Tibial nerve (tissue), 4 donors: ENCODE data around the gene TIMM13. TPM values are rescaled to one million over a fixed set of nuclear protein-coding genes. Genes with fewer than 3 reads are reported as not detected.
A peak's percentile ranks its signal among the peaks of the same experiment; 100 is the strongest.

Experiments used
- DNase-seq, 2 donors: peaks; one replicate each; pipeline ENCODE4 v3.0.0-alpha.2; 2019; ENCODE audit warnings: low spot score in 2 of 2
- H3K27ac ChIP-seq, 4 donors: fragments of 200-600 bp; sonication (generic) in 3 of 4; one replicate each; pipeline ENCODE4 v1.5.1; 2017 to 2019; ENCODE audit warnings: mild to moderate bottlenecking in 1 of 4
- H3K27me3 ChIP-seq, 2 donors: fragments of 200-600 bp; sonication (generic) in 1 of 2; one replicate each; pipeline versions ENCODE4 v1.5.1 to v1.6.0; 2017 to 2019
- H3K36me3 ChIP-seq, 3 donors: fragments of 200-600 bp; sonication (generic); one replicate each; pipeline ENCODE4 v1.5.1; 2018 to 2019
- H3K4me1 ChIP-seq, 4 donors: fragments of 200-600 bp; sonication (generic) in 3 of 4; one replicate each; pipeline ENCODE4 v1.5.1; 2017 to 2019
- H3K4me3 ChIP-seq, 4 donors: fragments of 200-600 bp; sonication (generic) in 3 of 4; one replicate each; pipeline ENCODE4 v1.5.1; 2017 to 2019; ENCODE audit warnings: mild to moderate bottlenecking in 1 of 4, moderate library complexity in 1 of 4
- H3K9me3 ChIP-seq, 4 donors: fragments of 200-600 bp; sonication (generic) in 3 of 4; one replicate each; pipeline ENCODE4 v1.5.1; 2017 to 2019
- CTCF ChIP-seq, 5 experiments: fragments of 200-600 bp in 3 of 5; fragments of 450-650 bp in 2 of 5; sonication (generic) in 3 of 5; IDR thresholded peaks; one replicate each; pipeline ENCODE4 v1.5.1; 2016 to 2019; ENCODE audit warnings: antibody characterized with exemption in 5 of 5, mild to moderate bottlenecking in 3 of 5, moderate library complexity in 2 of 5
- EP300 ChIP-seq, 2 donors: sonication (generic); formaldehyde crosslinking; IDR thresholded peaks; one replicate each; pipeline ENCODE4 v1.6.1; 2017; ENCODE audit warnings: antibody characterized with exemption in 2 of 2, mild to moderate bottlenecking in 1 of 2
- POLR2A ChIP-seq, 2 donors: fragments of 450-650 bp; IDR thresholded peaks; one replicate each; pipeline ENCODE4 v1.6.1; 2017; ENCODE audit warnings: antibody characterized with exemption in 2 of 2, mild to moderate bottlenecking in 2 of 2, moderate library complexity in 2 of 2
- whole genome bisulfite sequencing, 2 donors: methylation state at CpG; one replicate each; pipeline ENCODE4 v1.1.5; 2018; 5-methylcytosine and 5-hydroxymethylcytosine counted together
- total RNA-seq, 4 donors: library from RNA; depleted of rRNA; stranded (reverse); fragments of >200 nt; gene quantifications; one replicate each; pipeline ENCODE4 v1.1.0, GENCODE V29; 2016

The TIMM13 gene
- total RNA-seq, 4 donors from 2014 or later, result 28.8 to 48.9 (median 32.3) TPM

- H3K4me3 ChIP-seq, result no peak overlapping the region
- peaks cover 0 to 38% (median 18%) of the 10 kb centered on the region in 4 donors for H3K4me1 ChIP-seq
- TF ChIP-seq POLR2A (IDR thresholded peaks at IDR 0.05) (no peak), CTCF (IDR thresholded peaks at IDR 0.05) (peak in 1 of 5 experiments; percentile 23), EP300 (IDR thresholded peaks at IDR 0.05) (no peak)
- no peak for DNase-seq
- WGBS, 2 donors, result 36 to 49% methylated on average over 57 to 69 of the region's 101 CpGs
- no peak overlapping the region for H3K27ac ChIP-seq
- H3K36me3 ChIP-seq, result peaks cover 0 to 32% (median 0%) of the 10 kb centered on the region in 3 donors
- H3K9me3 ChIP-seq, result no peaks in the 10 kb centered on the region
- no peaks in the 10 kb centered on the region for H3K27me3 ChIP-seq
Measured at GRCh38 chr19:2424686-2425621, 2.4 kb downstream of the TIMM13 start.

DNA sequence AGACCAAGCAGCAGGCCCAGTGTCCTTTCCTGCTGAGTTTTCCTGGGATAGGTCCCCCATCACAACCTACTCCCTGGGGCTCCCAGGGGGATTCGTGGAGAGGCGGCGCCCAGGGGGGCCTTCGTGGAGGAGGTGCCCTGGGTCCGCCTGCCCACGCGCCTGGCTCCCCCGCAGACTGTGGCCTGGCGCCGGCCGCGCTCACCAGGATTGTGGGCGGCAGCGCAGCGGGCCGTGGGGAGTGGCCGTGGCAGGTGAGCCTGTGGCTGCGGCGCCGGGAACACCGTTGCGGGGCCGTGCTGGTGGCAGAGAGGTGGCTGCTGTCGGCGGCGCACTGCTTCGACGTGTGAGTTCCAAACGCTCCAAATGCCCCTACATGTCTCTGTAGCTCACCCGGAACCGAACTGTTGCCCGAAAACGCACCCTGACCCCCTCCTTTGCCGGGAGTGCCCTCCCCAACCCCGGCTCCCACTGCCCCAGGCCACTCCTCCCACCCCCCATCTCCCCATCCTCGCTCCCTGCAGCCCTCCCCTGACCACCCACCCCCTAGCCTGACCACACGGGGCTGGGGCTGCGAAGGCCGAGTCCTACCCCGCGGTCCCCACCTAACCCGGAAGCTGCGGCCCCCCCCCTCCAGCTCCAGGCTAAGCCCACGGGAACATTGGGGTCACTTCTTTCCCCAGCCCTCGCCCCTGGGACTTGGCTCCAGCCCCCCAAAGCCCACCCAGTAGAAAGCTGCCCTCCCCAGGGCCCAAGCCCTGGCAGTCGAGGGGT lies 3.3 kb downstream of the TIMM13 start:
- peaks cover 0 to 38% (median 18%) of the 10 kb centered on the region in 4 donors for H3K4me1 ChIP-seq
- DNase-seq, result no peak
- no peaks in the 10 kb centered on the region for H3K9me3 ChIP-seq
- H3K36me3 ChIP-seq, result peaks cover 0 to 30% (median 0%) of the 10 kb centered on the region in 3 donors
- no peak overlapping the region for H3K4me3 ChIP-seq
- 81 to 89% methylated on average over 35 to 43 of the region's 46 CpGs for WGBS, 2 donors
- H3K27ac ChIP-seq, result no peak overlapping the region
- TF ChIP-seq POLR2A (IDR thresholded peaks at IDR 0.05), result no peak
- TF ChIP-seq EP300 (IDR thresholded peaks at IDR 0.05), result no peak
- TF ChIP-seq CTCF (IDR thresholded peaks at IDR 0.05), result no peak
- H3K27me3 ChIP-seq, result no peaks in the 10 kb centered on the region

- Histone ChIP-seq H3K4me1 (peaks cover 0 to 30% (median 17%) of the 10 kb centered on the region in 4 donors), H3K36me3 (peaks cover 0 to 30% (median 0%) of the 10 kb centered on the region in 3 donors)
- 81 to 84% methylated on average over 19 of the region's 19 CpGs for WGBS, 2 donors
Measured at GRCh38 chr19:2423071-2423914, 4.1 kb downstream of the TIMM13 start.

More at GRCh38 chr19:2423071-2423914, 4.1 kb downstream of the TIMM13 start:
- DNase-seq, result no peak
- Histone ChIP-seq H3K4me3 (no peak overlapping the region), H3K27me3 (no peaks in the 10 kb centered on the region), H3K9me3 (no peaks in the 10 kb centered on the region), H3K27ac (no peak overlapping the region)
- TF ChIP-seq EP300 (IDR thresholded peaks at IDR 0.05), result no peak
- TF ChIP-seq POLR2A (IDR thresholded peaks at IDR 0.05), result no peak
- TF ChIP-seq CTCF (IDR thresholded peaks at IDR 0.05), result no peak
